Kidney capillary endothelial cell (primary cell): ENCODE data around the gene IZUMO2.
"Not testable (repeated sequence)": the region's sequence is repeated elsewhere in the genome, so short reads cannot be mapped to it uniquely, and the experiment has no call there.

Experiments used
- DNase-seq: peaks from one replicate; pipeline ENCODE4 v3.0.0-alpha.2; 2018; ENCODE audit warnings: low spot score

The IZUMO2 gene

DNA sequence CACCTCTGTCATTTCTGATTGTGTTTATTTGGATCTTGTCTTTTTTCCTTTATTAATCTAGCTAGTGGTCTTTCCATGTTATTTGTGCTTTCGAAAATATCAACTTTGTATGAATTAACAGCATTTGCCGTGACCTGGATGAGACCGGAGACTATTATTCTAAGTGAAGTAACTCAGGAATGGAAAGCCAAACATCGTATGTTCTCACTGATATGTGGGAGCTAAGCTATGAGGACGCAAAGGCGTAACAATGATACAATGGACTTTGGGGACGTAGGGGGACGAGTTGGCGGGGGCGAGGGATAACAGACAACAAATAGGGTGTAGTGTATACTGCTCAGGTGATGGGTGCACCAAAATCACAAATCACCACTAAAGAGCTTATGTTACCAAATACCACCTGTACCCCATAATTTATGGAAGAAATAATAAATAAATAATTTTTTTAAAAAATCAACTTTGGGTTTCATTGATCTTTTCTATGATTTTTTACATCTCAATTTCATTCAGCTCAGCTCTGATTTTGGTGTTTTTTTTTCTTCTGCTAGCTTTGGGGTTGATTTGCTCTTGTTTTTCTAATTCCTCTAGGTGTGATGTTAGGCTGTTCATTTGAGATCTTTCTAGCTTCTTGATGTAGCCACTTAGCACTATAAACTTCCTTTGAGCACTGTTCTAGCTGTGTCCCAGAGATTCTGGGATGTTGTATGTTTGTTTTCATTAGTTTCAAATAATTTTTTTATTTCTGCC, 27.1 kb downstream of the IZUMO2 start:
- peak; percentile 12 for DNase-seq

DNA sequence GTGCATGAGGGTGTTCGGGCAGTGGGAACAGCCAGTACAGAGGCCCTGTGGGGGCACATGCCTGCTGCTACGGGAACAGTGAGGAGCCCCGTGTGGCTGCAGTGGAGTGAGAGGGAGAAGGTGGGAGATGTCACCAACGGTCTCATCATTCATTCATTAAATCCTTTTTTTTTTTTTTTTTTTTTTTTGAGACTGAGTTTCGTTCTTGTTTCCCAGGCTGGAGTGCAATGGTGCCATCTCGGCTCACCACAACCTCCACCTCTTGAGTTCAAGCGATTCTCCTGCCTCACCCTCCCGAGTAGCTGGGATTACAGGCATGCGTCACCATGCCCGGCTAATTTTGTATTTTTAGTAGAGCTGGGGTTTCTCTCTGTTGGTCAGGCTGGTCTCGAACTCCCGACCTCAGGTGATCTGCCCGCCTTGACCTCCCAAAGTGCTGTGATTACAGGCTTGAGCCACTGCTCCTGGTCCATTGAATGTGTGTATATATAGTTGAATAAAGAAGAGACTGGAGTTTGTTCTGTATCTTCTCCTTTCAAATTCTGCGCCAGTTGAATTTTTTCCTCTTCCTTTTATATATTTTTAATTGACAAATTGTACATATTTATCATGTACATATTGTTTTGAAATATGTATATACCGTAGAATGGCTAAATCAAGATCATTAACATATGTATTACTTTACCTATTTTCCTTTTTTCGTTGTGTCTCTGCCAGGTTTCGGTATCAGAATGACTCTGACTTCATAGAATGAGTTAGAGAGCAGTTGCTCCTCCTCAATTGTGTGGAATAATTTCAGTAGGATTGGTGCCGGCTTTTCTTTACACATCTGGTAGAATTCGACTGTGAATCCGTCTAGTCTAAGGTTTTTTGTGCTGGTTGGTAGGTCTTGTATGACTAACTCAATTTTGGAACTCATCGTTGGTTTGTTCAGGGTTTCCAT, 28.0 kb downstream of the IZUMO2 start:
- DNase-seq = peak; percentile 4

DNA sequence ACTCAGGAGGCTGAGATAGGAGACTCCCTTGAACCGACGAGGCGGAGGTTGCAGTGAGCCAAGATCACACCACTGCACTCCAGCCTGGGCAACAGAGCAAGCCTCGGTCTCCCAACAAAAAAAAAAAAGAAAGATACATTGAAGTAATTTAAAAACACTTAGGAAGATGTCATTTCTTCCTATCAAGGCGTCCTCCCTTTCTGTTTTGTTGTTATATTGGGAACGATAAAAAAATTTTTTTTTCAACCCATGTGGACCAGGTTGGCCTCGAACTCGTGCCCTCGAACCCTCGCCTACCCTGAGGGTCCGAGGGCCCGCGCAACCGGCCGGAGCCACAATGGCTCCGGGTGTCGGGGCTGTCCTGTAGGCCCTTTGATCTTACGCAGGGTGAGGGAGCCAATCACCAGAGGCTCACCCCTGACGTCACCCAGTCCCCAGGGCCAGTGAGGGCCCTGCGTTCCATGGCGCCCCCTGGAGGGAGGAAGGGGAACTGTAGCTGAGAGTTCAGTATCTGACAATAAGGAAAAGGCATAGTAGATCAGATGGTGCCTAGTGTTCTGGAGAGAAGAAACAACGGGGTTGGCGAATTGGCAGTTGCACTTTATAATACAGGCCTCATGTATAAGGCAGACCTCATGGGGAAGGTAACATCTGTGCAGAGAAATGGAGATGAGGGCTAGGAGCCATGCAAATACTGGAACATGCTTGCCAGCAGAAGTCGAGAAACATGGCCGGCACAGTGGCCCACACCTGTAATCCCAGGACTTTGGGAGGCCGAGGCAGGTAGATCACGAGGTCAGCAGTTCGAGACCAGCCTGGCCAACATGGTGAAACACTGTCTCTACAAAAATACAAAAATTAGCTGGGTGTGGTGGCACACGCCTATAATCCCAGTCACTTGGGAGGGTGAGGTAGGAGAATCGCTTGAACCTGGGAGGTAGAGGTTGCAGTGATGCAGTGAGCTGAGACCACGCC, 29.3 kb downstream of the IZUMO2 start:
- not testable (repeated sequence) for DNase-seq

DNA sequence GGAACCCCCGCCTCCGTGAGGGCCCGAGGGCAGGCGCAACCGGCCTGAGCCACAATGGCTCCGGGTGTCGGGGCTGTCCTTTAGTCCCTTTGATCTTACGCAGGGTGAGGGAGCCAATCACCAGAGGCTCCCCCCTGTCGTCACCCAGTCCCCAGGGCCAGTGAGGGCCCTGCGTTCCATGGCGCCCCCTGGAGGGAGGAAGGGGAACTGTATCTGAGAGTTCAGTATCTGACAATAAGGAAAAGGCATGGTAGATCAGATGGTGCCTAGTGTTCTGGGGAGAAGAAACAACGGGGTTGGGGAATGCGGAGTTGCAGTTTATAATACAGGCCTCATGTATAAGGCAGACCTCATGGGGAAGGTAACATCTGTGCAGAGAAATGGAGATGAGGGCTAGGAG, 59.1 kb downstream of the IZUMO2 start:
- DNase-seq = not testable (repeated sequence)

DNA sequence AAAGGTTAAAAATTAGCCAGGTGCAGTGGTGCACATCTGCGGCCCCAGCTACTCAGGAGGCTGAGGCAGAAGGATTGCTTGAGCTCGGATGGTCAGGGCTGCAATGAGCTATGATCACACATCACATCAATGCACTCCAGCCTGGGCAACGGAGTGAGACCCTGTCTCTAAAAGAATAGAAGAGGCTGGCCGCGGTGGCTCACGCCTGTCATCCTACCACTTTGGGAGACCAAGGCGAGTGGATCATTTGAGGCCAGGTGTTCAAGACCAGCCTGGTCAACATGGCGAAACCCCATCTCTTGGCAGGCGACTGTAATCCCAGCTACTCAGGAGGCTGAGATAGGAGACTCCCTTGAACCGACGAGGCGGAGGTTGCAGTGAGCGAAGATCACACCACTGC, 59.7 kb downstream of the IZUMO2 start:
- not testable (repeated sequence) for DNase-seq
